Measurements from ENCODE around the gene MRPL32. TPM values are rescaled to one million over a fixed set of nuclear protein-coding genes. Genes with fewer than 3 reads are reported as not detected.

Gene MRPL32
- total RNA-seq, 2 experiments from 2014 or later = 59.7 to 61.8 TPM

- no peaks in the 10 kb centered on the region for H3K79me2 ChIP-seq (ENCODE audit: insufficient read depth, low read depth, low read length)
- no peaks in the 10 kb centered on the region for H3K4me1 ChIP-seq (ENCODE audit: insufficient read depth, low read length, poor library complexity, severe bottlenecking)
- no TSS peak for BruUV-seq (replicated peaks)
- CTCF ChIA-PET (ENCODE audit: unreplicated experiment) = no interaction called here
- no peak overlapping the region for H3K27ac ChIP-seq (ENCODE audit: low read depth, low read length, poor library complexity, severe bottlenecking)
- H3K4me2 ChIP-seq (ENCODE audit: low read length) = no peak overlapping the region
- H3K4me3 ChIP-seq (ENCODE audit: low read depth, low read length, poor library complexity, severe bottlenecking) = no peak overlapping the region
- H4K20me1 ChIP-seq (ENCODE audit: insufficient read depth, low read length) = no peaks in the 10 kb centered on the region
- POLR2A ChIA-PET = no interaction called here
- no peaks in the 10 kb centered on the region for H3K9me2 ChIP-seq (ENCODE audit: insufficient read depth, low read length)
- H3K36me3 ChIP-seq (ENCODE audit: insufficient read depth, low read length) = no peaks in the 10 kb centered on the region; the same call in 1 of the 2 replicates
- H3K9me3 ChIP-seq (ENCODE audit: low read length) = peaks cover 28% of the 10 kb centered on the region
- intact Hi-C loops (cut with micrococcal nuclease; ENCODE audit: unreplicated experiment) = no loop called here
- DNase-seq (ENCODE audit: low spot score) = no peak
- TF ChIP-seq EZH2phosphoT487 (IDR thresholded peaks at IDR 0.05; ENCODE audit: borderline replicate concordance, low read depth, low read length) = no peak
- no peak for TF ChIP-seq CTCF (conservative IDR thresholded peaks at IDR 0.05; ENCODE audit: low read length)
- H2AFZ ChIP-seq (ENCODE audit: low read length) = no peak overlapping the region
Observed at GRCh38 chr7:42959549-42959948, 27.4 kb downstream of the MRPL32 start.

DNA sequence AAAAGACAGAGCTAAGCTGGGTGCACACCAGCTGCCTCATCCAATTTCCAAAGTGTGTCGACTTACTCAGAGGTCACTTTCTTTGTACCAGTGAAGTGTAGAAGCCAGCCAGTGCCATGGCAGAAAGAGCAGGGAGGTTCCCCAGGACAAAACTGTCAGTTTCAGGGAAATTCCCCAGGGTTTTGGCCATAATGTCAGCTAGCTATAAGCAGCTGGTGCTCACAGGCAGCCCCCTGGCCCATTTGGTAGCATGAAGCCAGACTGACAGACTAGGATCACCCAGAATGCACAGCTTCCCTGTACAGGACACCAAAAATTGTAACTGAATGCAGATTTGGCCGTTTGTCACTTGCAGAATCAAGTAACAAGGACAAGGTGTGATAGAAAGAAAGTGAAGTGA lies 28.6 kb downstream of the MRPL32 start:
- Histone ChIP-seq H3K9me3 (ENCODE audit: low read length) (peaks cover 23% of the 10 kb centered on the region), H2AFZ (ENCODE audit: low read length) (peak overlapping the region; percentile 10; the same call in 1 of the 2 replicates), H4K20me1 (ENCODE audit: insufficient read depth, low read length) (no peaks in the 10 kb centered on the region), H3K36me3 (ENCODE audit: insufficient read depth, low read length) (no peaks in the 10 kb centered on the region; the same call in 1 of the 2 replicates), H3K9me2 (ENCODE audit: insufficient read depth, low read length) (no peaks in the 10 kb centered on the region), H3K4me3 (ENCODE audit: low read depth, low read length, poor library complexity, severe bottlenecking) (no peak overlapping the region), H3K4me2 (ENCODE audit: low read length) (no peak overlapping the region), H3K79me2 (ENCODE audit: insufficient read depth, low read depth, low read length) (no peaks in the 10 kb centered on the region), H3K27ac (ENCODE audit: low read depth, low read length, poor library complexity, severe bottlenecking) (no peak overlapping the region), H3K4me1 (ENCODE audit: insufficient read depth, low read length, poor library complexity, severe bottlenecking) (no peaks in the 10 kb centered on the region)
- BruUV-seq (replicated peaks) = no TSS peak
- CTCF ChIA-PET (ENCODE audit: unreplicated experiment) = no interaction called here
- no peak for DNase-seq (ENCODE audit: low spot score)
- intact Hi-C loops (cut with micrococcal nuclease; ENCODE audit: unreplicated experiment) = no loop called here
- POLR2A ChIA-PET = interaction anchor here (0.7 to 1.0 kb wide), 2 partner anchors 15 to 22 kb away, joined by 3 to 6 read pairs; no protein-coding TSS in a partner anchor
- TF ChIP-seq EZH2phosphoT487 (IDR thresholded peaks at IDR 0.05; ENCODE audit: borderline replicate concordance, low read depth, low read length) = no peak
- TF ChIP-seq CTCF (conservative IDR thresholded peaks at IDR 0.05; ENCODE audit: low read length) = no peak

- H3K36me3 ChIP-seq (ENCODE audit: insufficient read depth, low read length) = no peaks in the 10 kb centered on the region; the same call in 1 of the 2 replicates
- H3K9me2 ChIP-seq (ENCODE audit: insufficient read depth, low read length) = no peaks in the 10 kb centered on the region
- H3K4me2 ChIP-seq (ENCODE audit: low read length) = no peak overlapping the region
- H3K79me2 ChIP-seq (ENCODE audit: insufficient read depth, low read depth, low read length) = no peaks in the 10 kb centered on the region
- H3K4me1 ChIP-seq (ENCODE audit: insufficient read depth, low read length, poor library complexity, severe bottlenecking) = no peaks in the 10 kb centered on the region
- POLR2A ChIA-PET = interaction anchor here (0.7 to 1.0 kb wide), 2 partner anchors 15 to 21 kb away, joined by 3 to 6 read pairs; no protein-coding TSS in a partner anchor
- DNase-seq (ENCODE audit: low spot score) = no peak
- BruUV-seq (replicated peaks) = no TSS peak
- no peak for TF ChIP-seq CTCF (conservative IDR thresholded peaks at IDR 0.05; ENCODE audit: low read length)
- no peak for TF ChIP-seq EZH2phosphoT487 (IDR thresholded peaks at IDR 0.05; ENCODE audit: borderline replicate concordance, low read depth, low read length)
- H4K20me1 ChIP-seq (ENCODE audit: insufficient read depth, low read length) = no peaks in the 10 kb centered on the region
- peak overlapping the region; percentile 10; the same call in 1 of the 2 replicates for H2AFZ ChIP-seq (ENCODE audit: low read length)
- no peak overlapping the region for H3K4me3 ChIP-seq (ENCODE audit: low read depth, low read length, poor library complexity, severe bottlenecking)
- CTCF ChIA-PET (ENCODE audit: unreplicated experiment) = no interaction called here
- H3K27ac ChIP-seq (ENCODE audit: low read depth, low read length, poor library complexity, severe bottlenecking) = no peak overlapping the region
- intact Hi-C loops (cut with micrococcal nuclease; ENCODE audit: unreplicated experiment) = no loop called here
- peaks cover 19% of the 10 kb centered on the region for H3K9me3 ChIP-seq (ENCODE audit: low read length)
Observed at GRCh38 chr7:42961170-42961569, 29.0 kb downstream of the MRPL32 start.
